Gastroesophageal sphincter (tissue), 3 donors: ENCODE results near the gene PPM1H.

Experiments
- CTCF ChIP-seq, 4 experiments: fragments of 200-600 bp in 2 of 4; fragments of 450-650 bp in 2 of 4; sonication (generic) in 1 of 4; IDR thresholded peaks; one replicate each; pipeline ENCODE4 v1.5.1; 2017 to 2019; ENCODE audit warnings: antibody characterized with exemption in 4 of 4, mild to moderate bottlenecking in 2 of 4, moderate library complexity in 2 of 4
- POLR2AphosphoS5 ChIP-seq: sonication (generic); formaldehyde crosslinking; IDR thresholded peaks from one replicate; pipeline ENCODE4 v1.6.1; 2017; ENCODE audit warnings: antibody characterized with exemption

- TF ChIP-seq POLR2AphosphoS5 (no peak), CTCF (IDR thresholded peaks at IDR 0.05) (no peak)
Observed at GRCh38 chr12:62731055-62731820, 203.7 kb downstream of the PPM1H start.
